Fibroblast of lung (primary cell): ENCODE results near the gene SLC6A11.

ENCODE experiments used
- EZH2 ChIP-seq: IDR thresholded peaks from 2 replicates; pipeline ENCODE4 v1.5.1; 2012; ENCODE audit warnings: low read length, control low read depth, mild to moderate bottlenecking; ENCODE audit errors: missing control alignments
- TF ChIP-seq, protein P1 (sequence below), 2 donors: IDR thresholded peaks in 1 of 2; conservative IDR thresholded peaks in 1 of 2; 1 replicate in 1 of 2; 2 replicates in 1 of 2; pipeline ENCODE4 v1.5.1; 2011 to 2012; ENCODE audit warnings: low read length in 2 of 2, control low read depth in 1 of 2, inconsistent platforms in 1 of 2, low read depth in 1 of 2, mild to moderate bottlenecking in 1 of 2

DNA sequence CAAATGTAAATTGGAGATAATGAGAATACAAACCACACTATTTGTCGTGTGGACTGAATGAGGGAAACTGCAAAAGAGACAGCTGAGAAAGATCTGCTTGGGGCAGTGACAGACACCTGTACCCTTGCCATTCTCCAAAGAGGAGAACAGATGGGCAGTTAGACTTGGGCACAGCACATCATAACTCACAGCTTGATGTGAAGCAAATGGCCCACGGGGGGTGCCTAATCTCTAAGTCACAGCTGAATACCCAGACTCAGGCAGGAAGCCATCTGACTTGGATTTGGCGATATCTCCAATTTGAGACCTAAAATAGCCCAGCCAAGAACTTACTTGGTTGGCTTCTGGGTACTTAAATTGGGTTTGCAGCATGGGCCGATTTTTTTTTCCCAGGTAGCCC, 10.0 kb upstream of the SLC6A11 start:
- no peak for TF ChIP-seq EZH2
- TF ChIP-seq, protein P1, sequence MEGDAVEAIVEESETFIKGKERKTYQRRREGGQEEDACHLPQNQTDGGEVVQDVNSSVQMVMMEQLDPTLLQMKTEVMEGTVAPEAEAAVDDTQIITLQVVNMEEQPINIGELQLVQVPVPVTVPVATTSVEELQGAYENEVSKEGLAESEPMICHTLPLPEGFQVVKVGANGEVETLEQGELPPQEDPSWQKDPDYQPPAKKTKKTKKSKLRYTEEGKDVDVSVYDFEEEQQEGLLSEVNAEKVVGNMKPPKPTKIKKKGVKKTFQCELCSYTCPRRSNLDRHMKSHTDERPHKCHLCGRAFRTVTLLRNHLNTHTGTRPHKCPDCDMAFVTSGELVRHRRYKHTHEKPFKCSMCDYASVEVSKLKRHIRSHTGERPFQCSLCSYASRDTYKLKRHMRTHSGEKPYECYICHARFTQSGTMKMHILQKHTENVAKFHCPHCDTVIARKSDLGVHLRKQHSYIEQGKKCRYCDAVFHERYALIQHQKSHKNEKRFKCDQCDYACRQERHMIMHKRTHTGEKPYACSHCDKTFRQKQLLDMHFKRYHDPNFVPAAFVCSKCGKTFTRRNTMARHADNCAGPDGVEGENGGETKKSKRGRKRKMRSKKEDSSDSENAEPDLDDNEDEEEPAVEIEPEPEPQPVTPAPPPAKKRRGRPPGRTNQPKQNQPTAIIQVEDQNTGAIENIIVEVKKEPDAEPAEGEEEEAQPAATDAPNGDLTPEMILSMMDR (conservative IDR thresholded peaks at IDR 0.05 in 1 of 2, IDR thresholded peaks at IDR 0.05 in 1 of 2; ENCODE audit: low read depth in 1 of 2, low read length in 2 of 2): no peak
